ENCODE results near the gene LY6G6F. TPM values are rescaled to one million over a fixed set of nuclear protein-coding genes. Genes with fewer than 3 reads are reported as not detected.

The LY6G6F gene
- total and polyA plus RNA-seq, 8 donors: not detected

GRCh38 chr6:31737991-31738979 lies 31.6 kb downstream of the LY6G6F start:
- Histone ChIP-seq H3K4me1 (peaks cover 52 to 65% (median 60%) of the 10 kb centered on the region in 4 donors), H3K27ac (peak overlapping the region; percentile 94 to 97 (median 95)), H3K4me3 (peak overlapping the region in 1 of 4 donors; percentile 8), H3K27me3 (no peaks in the 10 kb centered on the region), H3K36me3 (peaks cover 7 to 12% (median 11%) of the 10 kb centered on the region in 4 donors), H3K9me3 (no peaks in the 10 kb centered on the region)
- 5 to 13% (median 10%) methylated on average over 6 of the region's 6 CpGs for WGBS, 5 donors
- intact Hi-C loops (cut with DNase I; ENCODE audit: low total_unique reads): no loop called here
- peak; percentile 89 to 94 for DNase-seq
- TF ChIP-seq POLR2A (IDR thresholded peaks at IDR 0.05) (peak in 1 of 4 donors; percentile 7), POLR2AphosphoS5 (IDR thresholded peaks at IDR 0.05) (peak in 2 of 3 donors; percentile 41 to 71), EP300 (IDR thresholded peaks at IDR 0.05) (no peak), CTCF (IDR thresholded peaks at IDR 0.05) (peak in 2 of 7 experiments; percentile 21 to 30)

- Histone ChIP-seq H3K4me3 (peak within 1 kb of the TSS; percentile 52 to 82 (median 69)), H3K27ac (peak within 1 kb of the TSS; percentile 94 to 97 (median 95)), H3K9me3 (no peaks in the 10 kb centered on the region), H3K36me3 (no peaks in the 10 kb centered on the region), H3K4me1 (peaks cover 37 to 50% (median 44%) of the 10 kb centered on the region in 4 donors), H3K27me3 (no peaks in the 10 kb centered on the region)
- 0% methylated on average over 26 to 58 of the region's 58 CpGs for WGBS, 5 donors
- intact Hi-C loops (cut with DNase I; ENCODE audit: low total_unique reads): no loop called here
- DNase-seq: peak; percentile 98 to 100
- TF ChIP-seq CTCF (IDR thresholded peaks at IDR 0.05) (peak in 1 of 7 experiments; percentile 8), POLR2A (IDR thresholded peaks at IDR 0.05) (no peak), POLR2AphosphoS5 (IDR thresholded peaks at IDR 0.05) (peak; percentile 38 to 83 (median 39))
Measured at GRCh38 chr6:31739639-31740396, 33.2 kb downstream of the LY6G6F start, which contains the start of gene MSH5. Gene MSH5 (plus strand): TSS chr6:31740005. CDS start chr6:31740467, 462 bp downstream.

- Histone ChIP-seq H3K9me3 (no peaks in the 10 kb centered on the region), H3K27me3 (no peaks in the 10 kb centered on the region), H3K4me3 (peak overlapping the region; percentile 52 to 82 (median 69)), H3K27ac (peak overlapping the region; percentile 57 to 97 (median 95)), H3K4me1 (peaks cover 36 to 48% (median 42%) of the 10 kb centered on the region in 4 donors), H3K36me3 (no peaks in the 10 kb centered on the region)
- TF ChIP-seq POLR2AphosphoS5 (IDR thresholded peaks at IDR 0.05) (no peak), CTCF (IDR thresholded peaks at IDR 0.05) (no peak), POLR2A (IDR thresholded peaks at IDR 0.05) (no peak), EP300 (IDR thresholded peaks at IDR 0.05) (no peak)
- intact Hi-C loops (cut with DNase I; ENCODE audit: low total_unique reads): no loop called here
- no peak for DNase-seq
- 10 to 14% (median 13%) methylated on average over 29 of the region's 29 CpGs for WGBS, 5 donors
Measured at GRCh38 chr6:31740397-31741223, 33.9 kb downstream of the LY6G6F start.
